DND-41 (cell line): ENCODE results near the gene BCL2L1.

Experiments
- ATAC-seq: fragments of 200-7000 bp; cut with Tn5 transposase; 3 replicates; pipeline ENCODE4 v1.9.1; 2021; ENCODE audit warnings: low read depth; ENCODE audit not compliant: insufficient read depth
- DNase-seq: peaks from one replicate; pipeline ENCODE4 v3.0.0-alpha.2; 2020
- H2AFZ ChIP-seq: 2 replicates; pipeline ENCODE4 v1.6.0; 2012; ENCODE audit warnings: low read depth, low read length
- H3K27ac ChIP-seq: 2 replicates; pipeline ENCODE4 v1.5.1; 2012; ENCODE audit warnings: low read length, inconsistent platforms
- H3K27me3 ChIP-seq: fragments of 200-600 bp; sonication (generic); 2 replicates; pipeline ENCODE4 v1.6.0; 2012; ENCODE audit warnings: low read length, mild to moderate bottlenecking, inconsistent platforms; ENCODE audit not compliant: insufficient read depth, poor library complexity
- H3K36me3 ChIP-seq: 2 replicates; pipeline ENCODE4 v1.5.1; 2012; ENCODE audit warnings: low read length, inconsistent platforms; ENCODE audit not compliant: insufficient read depth
- H3K4me1 ChIP-seq: 2 replicates; pipeline ENCODE4 v1.5.1; 2012; ENCODE audit warnings: mild to moderate bottlenecking, low read length; ENCODE audit not compliant: insufficient read depth
- H3K4me2 ChIP-seq: 2 replicates; pipeline ENCODE4 v1.6.0; 2012; ENCODE audit warnings: mild to moderate bottlenecking, moderate library complexity, low read length, inconsistent platforms; ENCODE audit not compliant: insufficient read depth
- H3K4me3 ChIP-seq, 2 experiments: fragments of 200-600 bp in 1 of 2; shearing (Covaris generic) in 1 of 2; 2 replicates each; pipeline ENCODE4 v1.5.1; 2012 to 2016; ENCODE audit warnings: inconsistent platforms in 2 of 2, low read length in 2 of 2, mild to moderate bottlenecking in 2 of 2, low read depth in 1 of 2, moderate library complexity in 1 of 2
- H3K79me2 ChIP-seq: 2 replicates; pipeline ENCODE4 v1.6.0; 2012; ENCODE audit warnings: low read length, inconsistent platforms; ENCODE audit not compliant: insufficient read depth
- H3K9ac ChIP-seq: 2 replicates; pipeline ENCODE4 v1.6.0; 2012; ENCODE audit warnings: low read depth, mild to moderate bottlenecking, inconsistent platforms, low read length, moderate library complexity
- H3K9me3 ChIP-seq: 2 replicates; pipeline ENCODE4 v1.5.1; 2012; ENCODE audit warnings: low read length, moderate library complexity, mild to moderate bottlenecking, inconsistent platforms; ENCODE audit not compliant: insufficient read depth, severe bottlenecking
- H4K20me1 ChIP-seq: 2 replicates; pipeline ENCODE4 v1.6.0; 2012; ENCODE audit warnings: low read length; ENCODE audit not compliant: insufficient read depth
- EZH2 ChIP-seq: IDR thresholded peaks from 3 replicates; pipeline ENCODE4 v1.6.1; 2012; ENCODE audit warnings: borderline replicate concordance, low read depth, mild to moderate bottlenecking, moderate library complexity, low read length, inconsistent platforms; ENCODE audit not compliant: severe bottlenecking
- TF ChIP-seq, protein P1 (sequence below): IDR thresholded peaks from 2 replicates; pipeline ENCODE4 v1.5.1; 2012; ENCODE audit warnings: borderline replicate concordance, low read length, moderate library complexity, mild to moderate bottlenecking; ENCODE audit not compliant: poor library complexity, severe bottlenecking; ENCODE audit errors: extremely low read depth

The BCL2L1 gene

DNA sequence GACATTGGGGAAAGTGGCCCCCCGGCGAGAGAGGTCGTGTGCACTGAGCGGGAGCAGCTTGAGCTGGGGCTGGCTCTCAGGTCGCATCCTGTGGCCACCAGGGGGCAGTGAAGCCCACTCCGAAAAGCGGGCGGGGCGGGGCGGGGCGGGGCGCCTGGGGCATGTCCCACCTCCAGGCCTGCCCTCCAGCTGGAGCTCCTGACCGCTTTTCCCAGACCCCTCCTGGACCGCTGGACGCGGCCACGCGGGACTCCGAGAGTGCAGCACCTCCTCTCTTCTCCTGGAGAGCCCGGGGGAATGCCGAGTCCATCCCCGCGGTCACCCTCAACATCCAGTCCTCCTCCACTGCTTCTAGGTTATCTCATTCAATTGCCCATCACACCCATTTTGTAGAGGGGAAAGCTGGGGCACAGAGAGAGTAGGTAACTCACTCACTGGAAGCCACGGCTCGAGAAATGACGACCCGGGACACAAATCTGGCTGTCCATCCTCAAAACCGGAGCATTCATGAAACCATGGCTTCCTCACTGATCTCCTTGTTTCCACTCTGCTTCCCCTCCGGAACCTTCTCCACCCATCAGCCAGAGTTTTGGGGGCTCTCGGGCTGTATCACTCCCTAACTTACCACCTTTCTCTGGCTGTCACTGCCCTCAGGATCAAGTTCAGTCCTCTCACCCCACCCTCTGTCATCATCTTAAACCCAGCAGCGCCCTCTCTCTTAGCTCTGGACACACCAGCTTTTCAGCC, 60.9 kb downstream of the BCL2L1 start:
- peak; percentile 85 for DNase-seq
- Histone ChIP-seq H3K27me3 (no peaks in the 10 kb centered on the region), H3K9ac (peak overlapping the region; percentile 40), H3K4me2 (peak overlapping the region; percentile 54), H3K4me3 (0 out of 4 replicates have a peak overlapping the region, but pooled peaks of 1 of the 2 experiments have one; percentile 11), H3K79me2 (peaks cover 47% of the 10 kb centered on the region), H4K20me1 (peaks cover 9% of the 10 kb centered on the region), H2AFZ (peak overlapping the region; percentile 69), H3K36me3 (peaks cover 36% of the 10 kb centered on the region), H3K9me3 (no peaks in the 10 kb centered on the region), H3K27ac (peak overlapping the region; percentile 78), H3K4me1 (peaks cover 51% of the 10 kb centered on the region)
- TF ChIP-seq EZH2, result no peak
- TF ChIP-seq, protein P1, sequence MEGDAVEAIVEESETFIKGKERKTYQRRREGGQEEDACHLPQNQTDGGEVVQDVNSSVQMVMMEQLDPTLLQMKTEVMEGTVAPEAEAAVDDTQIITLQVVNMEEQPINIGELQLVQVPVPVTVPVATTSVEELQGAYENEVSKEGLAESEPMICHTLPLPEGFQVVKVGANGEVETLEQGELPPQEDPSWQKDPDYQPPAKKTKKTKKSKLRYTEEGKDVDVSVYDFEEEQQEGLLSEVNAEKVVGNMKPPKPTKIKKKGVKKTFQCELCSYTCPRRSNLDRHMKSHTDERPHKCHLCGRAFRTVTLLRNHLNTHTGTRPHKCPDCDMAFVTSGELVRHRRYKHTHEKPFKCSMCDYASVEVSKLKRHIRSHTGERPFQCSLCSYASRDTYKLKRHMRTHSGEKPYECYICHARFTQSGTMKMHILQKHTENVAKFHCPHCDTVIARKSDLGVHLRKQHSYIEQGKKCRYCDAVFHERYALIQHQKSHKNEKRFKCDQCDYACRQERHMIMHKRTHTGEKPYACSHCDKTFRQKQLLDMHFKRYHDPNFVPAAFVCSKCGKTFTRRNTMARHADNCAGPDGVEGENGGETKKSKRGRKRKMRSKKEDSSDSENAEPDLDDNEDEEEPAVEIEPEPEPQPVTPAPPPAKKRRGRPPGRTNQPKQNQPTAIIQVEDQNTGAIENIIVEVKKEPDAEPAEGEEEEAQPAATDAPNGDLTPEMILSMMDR, result peak; percentile 80
- peak; percentile 82 for ATAC-seq

DNA sequence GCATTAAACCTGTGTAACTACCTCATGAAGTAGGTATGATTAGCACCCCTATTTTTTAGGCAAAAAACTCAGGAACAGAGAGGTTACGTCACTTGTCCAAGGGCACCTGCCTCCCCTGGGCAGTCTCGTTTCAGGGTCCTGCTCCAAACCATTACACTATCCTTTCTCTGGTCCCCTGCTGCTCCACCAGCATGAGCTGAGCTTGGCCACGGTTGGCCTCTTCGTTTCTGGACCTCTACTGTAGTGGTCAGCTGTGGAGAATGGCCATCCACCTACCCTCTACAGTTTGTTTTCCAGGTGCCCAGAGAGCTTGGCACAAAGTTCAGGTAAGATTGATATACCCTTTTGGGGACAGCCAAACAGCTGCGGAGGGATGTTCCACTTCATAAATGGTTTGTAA, 68.1 kb downstream of the BCL2L1 start:
- TF ChIP-seq EZH2, result no peak
- TF ChIP-seq, protein P1, result no peak
- Histone ChIP-seq H2AFZ (no peak overlapping the region), H3K27me3 (no peaks in the 10 kb centered on the region), H3K27ac (no peak overlapping the region), H4K20me1 (no peaks in the 10 kb centered on the region), H3K9ac (no peak overlapping the region), H3K4me3 (no peak overlapping the region), H3K79me2 (no peaks in the 10 kb centered on the region), H3K4me1 (no peaks in the 10 kb centered on the region), H3K36me3 (no peaks in the 10 kb centered on the region), H3K4me2 (no peak overlapping the region), H3K9me3 (no peaks in the 10 kb centered on the region)
- ATAC-seq (no peak), DNase-seq (no peak)

DNA sequence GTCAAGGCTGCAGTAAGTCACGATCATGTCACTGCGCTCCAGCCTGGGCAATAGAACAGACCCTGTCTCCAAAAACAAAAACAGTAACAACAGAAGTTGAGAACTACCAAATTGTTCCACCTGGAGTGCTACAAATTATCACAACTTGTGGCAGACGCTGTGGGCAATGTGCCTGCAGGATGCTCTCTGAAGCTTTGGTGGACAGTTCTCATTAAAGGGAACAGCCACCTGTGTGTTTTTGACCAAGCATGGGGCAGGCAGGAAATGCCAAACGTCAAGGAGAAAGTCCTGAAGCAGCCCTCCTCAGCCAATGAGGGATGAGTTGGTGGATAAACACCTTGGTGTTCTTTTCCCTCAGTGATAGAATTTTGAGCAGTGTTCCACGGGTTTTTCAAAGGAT, 69.1 kb downstream of the BCL2L1 start:
- H3K4me2 ChIP-seq, result no peak overlapping the region
- H4K20me1 ChIP-seq, result no peaks in the 10 kb centered on the region
- no peaks in the 10 kb centered on the region for H3K4me1 ChIP-seq
- H3K4me3 ChIP-seq, result no peak overlapping the region
- H3K27me3 ChIP-seq, result no peaks in the 10 kb centered on the region
- ATAC-seq (peak; percentile 32; the same call in 2 of the 3 replicates), DNase-seq (no peak)
- TF ChIP-seq, protein P1, result no peak
- no peak for TF ChIP-seq EZH2
- H3K27ac ChIP-seq, result no peak overlapping the region
- no peaks in the 10 kb centered on the region for H3K79me2 ChIP-seq
- no peaks in the 10 kb centered on the region for H3K9me3 ChIP-seq
- H3K36me3 ChIP-seq, result no peaks in the 10 kb centered on the region
- no peak overlapping the region for H2AFZ ChIP-seq
- no peak overlapping the region for H3K9ac ChIP-seq
